Esophagus squamous epithelium (tissue), 4 donors: ENCODE measurements around the gene HSPG2.

Source experiments
- CTCF ChIP-seq, 6 experiments: fragments of 450-650 bp in 4 of 6; fragments of 200-600 bp in 2 of 6; sonication (generic) in 2 of 6; IDR thresholded peaks; one replicate each; pipeline ENCODE4 v1.5.1; 2016 to 2019; ENCODE audit warnings: antibody characterized with exemption in 6 of 6, mild to moderate bottlenecking in 4 of 6, moderate library complexity in 4 of 6
- POLR2A ChIP-seq, 4 donors: fragments of 450-650 bp; IDR thresholded peaks; one replicate each; pipeline ENCODE4 v1.6.1; 2017; ENCODE audit warnings: antibody characterized with exemption in 4 of 4, mild to moderate bottlenecking in 4 of 4, moderate library complexity in 3 of 4

GRCh38 chr1:21854751-21855131 lies 82.4 kb downstream of the HSPG2 start:
- TF ChIP-seq CTCF (IDR thresholded peaks at IDR 0.05) (no peak), POLR2A (IDR thresholded peaks at IDR 0.05) (no peak)
